Heart left ventricle (tissue), 16 donors: ENCODE data around the gene SHROOM3. TPM values are rescaled to one million over a fixed set of nuclear protein-coding genes. Genes with fewer than 3 reads are reported as not detected.
A peak's percentile ranks its signal among the peaks of the same experiment; 100 is the strongest.

ENCODE experiments used
- ATAC-seq, 4 donors: fragments of 200-7000 bp; cut with Tn5 transposase; one replicate each; pipeline ENCODE4 v1.9.1; 2020 to 2022; ENCODE audit warnings: moderate library complexity in 4 of 4, mild to moderate bottlenecking in 3 of 4, moderate number of reproducible peaks in 1 of 4
- DNase-seq, 5 donors: peaks; one replicate each; pipeline ENCODE4 v3.0.0-alpha.2; 2020
- H3K27ac ChIP-seq, 12 donors: fragments of 200-600 bp; sonication (generic) in 4 of 12; one replicate each; pipeline versions ENCODE4 v1.5.0 to v1.8.0; 2016 to 2022; ENCODE audit warnings: mild to moderate bottlenecking in 2 of 12
- H3K27me3 ChIP-seq, 9 donors: fragments of 200-600 bp; sonication (generic) in 2 of 9; one replicate each; pipeline versions ENCODE4 v1.5.1 to v1.8.0; 2016 to 2022; ENCODE audit warnings: mild to moderate bottlenecking in 3 of 9
- H3K36me3 ChIP-seq, 9 donors: fragments of 200-600 bp; sonication (generic) in 2 of 9; one replicate each; pipeline versions ENCODE4 v1.5.0 to v1.8.0; 2018 to 2022; ENCODE audit warnings: mild to moderate bottlenecking in 2 of 9
- H3K4me1 ChIP-seq, 12 donors: fragments of 200-600 bp; sonication (generic) in 4 of 12; one replicate each; pipeline versions ENCODE4 v1.5.0 to v1.8.0; 2016 to 2022; ENCODE audit warnings: mild to moderate bottlenecking in 3 of 12
- H3K4me3 ChIP-seq, 12 donors: fragments of 200-600 bp; sonication (generic) in 4 of 12; one replicate each; pipeline versions ENCODE4 v1.5.0 to v1.8.0; 2017 to 2022; ENCODE audit warnings: mild to moderate bottlenecking in 9 of 12, moderate library complexity in 4 of 12
- H3K9me3 ChIP-seq, 12 donors: fragments of 200-600 bp; sonication (generic) in 4 of 12; one replicate each; pipeline versions ENCODE4 v1.5.0 to v1.8.0; 2016 to 2022; ENCODE audit warnings: mild to moderate bottlenecking in 1 of 12
- POLR2A ChIP-seq, 2 donors: fragments of 450-650 bp; IDR thresholded peaks; one replicate each; pipeline ENCODE4 v1.6.1; 2017; ENCODE audit warnings: antibody characterized with exemption in 2 of 2, mild to moderate bottlenecking in 2 of 2, moderate library complexity in 2 of 2
- WGBS, 4 donors: extraction: QIAGEN DNeasy Blood & Tissue Kit in 2 of 4; methylation state at CpG; one replicate each; pipeline versions ENCODE4 v1.1.5 to v1.1.7; 2013 to 2018; 5-methylcytosine and 5-hydroxymethylcytosine counted together
- intact Hi-C, 10 donors: fragments of 100-400 bp; cut with DNase I; formaldehyde crosslinking; loops; one replicate each; pipeline versions ENCODE4 v1.11.1 to v1.14.2; 2022
- polyA plus RNA-seq, 2 donors: library from polyadenylated mRNA; stranded (reverse); fragments of 200-250 nt; gene quantifications; one replicate each; pipeline ENCODE4 v1.2.3, GENCODE V29; 2013
- total RNA-seq, 9 donors: library from RNA; depleted of rRNA in 2 of 9; stranded (reverse); fragments of >200 nt in 2 of 9; fragmentation: NEBNext Ultra II Directional in 3 of 9; extraction: Animal tissue kit (Norgen Biotek cat#: 25700) in 3 of 9; gene quantifications; one replicate each; pipeline versions ENCODE4 v1.1.0 to v1.2.4, GENCODE V29; 2016 to 2023
- TF ChIP-seq, protein P1 (sequence below), 12 donors: fragments of 200-600 bp; sonication (generic) in 4 of 12; IDR thresholded peaks; one replicate each; pipeline versions ENCODE4 v1.5.0 to v1.8.0; 2018 to 2022; ENCODE audit warnings: antibody characterized with exemption in 12 of 12, mild to moderate bottlenecking in 5 of 12
- donor health status: ischemic (EF 13 %, LVEDD 7.1; RV severe dilation, severe dysfunction).
- donor health status: healthy with polysubstance abuse.
- donor health status: DM: no; HTN: yes; CAD: no.
- donor health status: DM: no; HTN: no; CAD: no.
- donor health status: ischemic (EF 25% LVEDD 6.9; RV normal size, moderate dysfunction).
- donor health status: ischemic (EF 25% LVEDD 5.7; RV mildly dilated, moderate dysfunction).
- donor health status: healthy.
- donor health status: DM: yes; HTN: yes; CAD: no.
- donor health status: ischemic (EF 35%, LVEDD 5.7; RV mildly dilated, moderate dysfunction).
- donor health status: nonischemic (EF 11% LVEDD 7.7; RV severe dilation, severe dysfunction).
- donor health status: DM: yes; HTN: yes; CAD: no.
- donor health status: PGD.
- donor health status: ischemic (EF 29% LVEDD 5.4; RV normal size, mild dysfunction).
- donor health status: nonischemic (EF 23%, LVEDD 6.1; RV moderate dilation, normal function).

Gene SHROOM3
- total and polyA plus RNA-seq, 11 donors: 4.6 to 38.5 (median 20.3) TPM

DNA sequence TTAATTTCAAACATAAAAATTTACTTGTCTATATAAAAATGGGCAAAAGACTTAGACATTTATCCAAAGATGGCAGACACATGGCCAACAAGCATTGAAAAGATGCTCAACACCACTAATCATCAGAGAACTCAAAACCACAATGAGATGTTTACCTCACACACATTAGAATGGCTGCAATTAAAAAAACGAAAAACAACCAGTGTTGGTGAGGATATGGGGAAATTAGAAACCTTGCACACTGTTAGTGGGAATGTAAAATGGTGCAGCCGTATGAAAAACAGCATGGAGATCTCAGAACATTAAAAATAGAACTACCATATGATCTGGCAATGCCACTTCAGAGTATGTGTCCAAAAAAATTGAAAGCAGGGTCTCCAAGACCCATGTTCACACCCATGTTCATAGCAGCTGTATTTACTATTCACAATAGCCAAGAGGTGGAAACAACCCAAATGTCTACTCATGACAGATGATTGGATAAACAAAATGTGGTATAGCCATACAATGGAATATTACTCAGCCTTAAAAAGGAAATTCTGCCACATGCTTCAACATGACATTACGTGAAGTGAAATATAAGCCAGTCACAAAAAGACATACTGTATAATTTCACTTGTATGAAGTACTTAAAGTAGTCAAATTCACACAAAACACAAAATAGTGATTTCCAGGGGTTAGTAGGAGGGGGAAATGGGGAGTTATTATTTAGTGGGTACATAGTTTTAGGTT, 316.7 kb downstream of the SHROOM3 start:
- intact Hi-C loops: loop anchor here in 4 of 10 donors (10.0 kb wide), 1 partner anchor 317 kb away; the partner anchor contains the start of gene SHROOM3 (in 4 of the 4)
- ATAC-seq (no peak), DNase-seq (no peak)
- WGBS, 4 donors: 95 to 96% (median 96%) methylated on average over 3 of the region's 3 CpGs
- Histone ChIP-seq H3K9me3 (peaks cover 0 to 8% (median 0%) of the 10 kb centered on the region in 12 donors), H3K27me3 (no peaks in the 10 kb centered on the region), H3K4me1 (peaks cover 0 to 27% (median 11%) of the 10 kb centered on the region in 12 donors), H3K27ac (no peak overlapping the region), H3K36me3 (peaks cover 0 to 8% (median 0%) of the 10 kb centered on the region in 9 donors), H3K4me3 (no peak overlapping the region)
- no peak for TF ChIP-seq POLR2A (IDR thresholded peaks at IDR 0.05)
- TF ChIP-seq, protein P1, sequence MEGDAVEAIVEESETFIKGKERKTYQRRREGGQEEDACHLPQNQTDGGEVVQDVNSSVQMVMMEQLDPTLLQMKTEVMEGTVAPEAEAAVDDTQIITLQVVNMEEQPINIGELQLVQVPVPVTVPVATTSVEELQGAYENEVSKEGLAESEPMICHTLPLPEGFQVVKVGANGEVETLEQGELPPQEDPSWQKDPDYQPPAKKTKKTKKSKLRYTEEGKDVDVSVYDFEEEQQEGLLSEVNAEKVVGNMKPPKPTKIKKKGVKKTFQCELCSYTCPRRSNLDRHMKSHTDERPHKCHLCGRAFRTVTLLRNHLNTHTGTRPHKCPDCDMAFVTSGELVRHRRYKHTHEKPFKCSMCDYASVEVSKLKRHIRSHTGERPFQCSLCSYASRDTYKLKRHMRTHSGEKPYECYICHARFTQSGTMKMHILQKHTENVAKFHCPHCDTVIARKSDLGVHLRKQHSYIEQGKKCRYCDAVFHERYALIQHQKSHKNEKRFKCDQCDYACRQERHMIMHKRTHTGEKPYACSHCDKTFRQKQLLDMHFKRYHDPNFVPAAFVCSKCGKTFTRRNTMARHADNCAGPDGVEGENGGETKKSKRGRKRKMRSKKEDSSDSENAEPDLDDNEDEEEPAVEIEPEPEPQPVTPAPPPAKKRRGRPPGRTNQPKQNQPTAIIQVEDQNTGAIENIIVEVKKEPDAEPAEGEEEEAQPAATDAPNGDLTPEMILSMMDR (IDR thresholded peaks at IDR 0.05): no peak

DNA sequence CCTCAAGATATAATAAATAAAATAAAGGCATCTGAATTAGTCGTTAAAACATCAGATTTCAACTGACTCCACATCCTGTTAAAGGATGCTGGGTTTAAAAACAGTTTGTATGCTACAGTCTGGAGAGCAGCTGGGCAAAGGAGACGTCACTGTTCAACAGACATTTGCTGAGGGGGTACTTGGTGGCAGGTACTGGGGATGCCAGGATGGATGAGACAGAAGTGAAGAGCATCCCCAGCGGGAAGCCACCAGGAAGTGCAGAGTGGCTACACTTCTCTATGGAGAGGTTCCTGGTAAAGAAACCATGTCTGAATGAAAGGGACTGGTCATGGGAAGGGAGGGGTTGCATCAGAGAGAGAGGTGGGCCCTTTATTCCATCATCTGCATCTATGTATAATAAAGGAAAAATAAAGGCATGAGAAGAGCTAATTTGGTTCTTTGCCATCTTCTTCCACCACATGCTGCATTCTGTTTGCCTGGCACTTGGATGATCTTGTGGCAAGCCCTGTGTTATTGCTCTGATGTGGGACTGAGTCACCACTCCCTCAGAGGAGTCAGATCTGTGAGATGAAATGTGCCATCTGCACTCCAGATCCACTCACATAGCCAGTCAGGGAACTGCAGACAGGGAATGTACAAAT, 318.0 kb downstream of the SHROOM3 start:
- Histone ChIP-seq H3K4me3 (peak overlapping the region in 4 of 12 donors; percentile 13 to 33 (median 24)), H3K27ac (peak overlapping the region in 9 of 12 donors; percentile 6 to 64 (median 53)), H3K36me3 (peaks cover 0 to 12% (median 0%) of the 10 kb centered on the region in 9 donors), H3K27me3 (no peaks in the 10 kb centered on the region), H3K9me3 (peaks cover 0 to 8% (median 0%) of the 10 kb centered on the region in 12 donors), H3K4me1 (peaks cover 0 to 32% (median 13%) of the 10 kb centered on the region in 12 donors)
- DNase-seq (peak in 2 of 5 donors; percentile 42 to 46), ATAC-seq (peak; percentile 57 to 93 (median 78))
- intact Hi-C loops: loop anchor here in 4 of 10 donors (10.0 kb wide), 1 partner anchor 318 kb away; the partner anchor contains the start of gene SHROOM3 (in 4 of the 4)
- TF ChIP-seq, protein P1 (IDR thresholded peaks at IDR 0.05): no peak
- TF ChIP-seq POLR2A (IDR thresholded peaks at IDR 0.05): no peak
- WGBS, 4 donors: 24 to 46% (median 45%) methylated on average over 3 of the region's 3 CpGs

- H3K4me3 ChIP-seq: peak overlapping the region in 4 of 12 donors; percentile 19 to 33 (median 24)
- ATAC-seq: peak in 3 of 4 donors; percentile 25 to 63 (median 40)
- DNase-seq: no peak
Observed at GRCh38 chr4:76753814-76754213, 318.8 kb downstream of the SHROOM3 start.

More at GRCh38 chr4:76753814-76754213, 318.8 kb downstream of the SHROOM3 start:
- TF ChIP-seq, protein P1 (IDR thresholded peaks at IDR 0.05): no peak
- TF ChIP-seq POLR2A (IDR thresholded peaks at IDR 0.05): no peak
- peaks cover 0 to 8% (median 0%) of the 10 kb centered on the region in 12 donors for H3K9me3 ChIP-seq
- no peaks in the 10 kb centered on the region for H3K27me3 ChIP-seq
- peaks cover 0 to 12% (median 0%) of the 10 kb centered on the region in 9 donors for H3K36me3 ChIP-seq
- peaks cover 0 to 38% (median 17%) of the 10 kb centered on the region in 12 donors for H3K4me1 ChIP-seq
- intact Hi-C loops: loop anchor here in 4 of 10 donors (10.0 kb wide), 1 partner anchor 319 kb away; the partner anchor contains the start of gene SHROOM3 (in 4 of the 4)
- H3K27ac ChIP-seq: peak overlapping the region in 11 of 12 donors; percentile 0 to 64 (median 49)
- WGBS, 4 donors: 33 to 43% (median 41%) methylated on average over 3 of the region's 3 CpGs
